NCI-H146 treated with DMSO at 0.1 percent for 48 hours (cell line): ENCODE results near the gene BIN2.

Experiments used
- DNase-seq: peaks from one replicate; lab custom pipeline; 2025; ENCODE audit not compliant: unreplicated experiment; lab: John Stamatoyannopoulos, UW

The BIN2 gene

DNA sequence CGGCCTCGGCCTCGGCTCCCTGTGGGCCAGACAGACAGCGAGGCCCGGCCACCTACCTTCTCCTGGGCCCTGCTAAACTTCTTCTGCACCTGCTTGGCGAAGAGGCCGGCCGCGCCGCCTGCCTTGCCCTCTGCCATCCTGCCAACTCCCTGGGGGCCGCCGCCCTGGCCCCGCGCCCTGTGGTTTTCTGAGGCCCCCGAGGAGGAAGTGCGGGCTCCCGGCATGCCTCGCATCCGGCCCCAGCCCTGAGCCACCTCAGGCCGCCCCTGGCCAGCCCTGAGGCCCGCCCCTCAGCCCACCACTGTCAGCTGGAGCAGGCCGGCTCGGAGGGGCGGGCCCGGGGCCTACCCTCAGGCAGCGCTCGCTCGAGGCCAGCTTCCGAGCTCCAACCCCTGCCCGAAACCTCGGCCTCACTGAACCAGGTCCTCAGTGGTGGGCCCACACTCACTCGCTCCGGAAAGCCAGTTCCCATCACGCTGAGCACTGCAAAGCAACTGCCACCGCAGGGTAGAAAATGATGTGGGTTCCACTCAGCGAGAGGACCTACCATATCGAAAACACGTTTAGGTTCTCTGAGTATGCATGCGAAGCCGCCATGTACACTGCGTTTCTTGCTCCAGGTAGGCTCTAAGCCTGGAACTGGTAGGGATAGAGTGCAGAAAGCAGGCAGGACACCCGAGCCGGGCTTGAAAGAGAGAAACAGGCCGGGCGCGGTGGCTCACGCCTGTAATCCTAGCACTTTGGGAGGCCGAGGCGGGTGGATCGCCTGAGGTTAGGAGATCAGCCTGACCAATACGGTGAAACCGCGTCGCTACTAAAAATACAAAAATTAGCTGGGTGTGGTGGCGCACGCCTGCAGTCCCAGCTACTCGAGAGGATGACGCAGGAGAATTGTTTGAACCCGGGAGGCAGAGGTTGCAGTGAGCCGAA lies at the start of gene BIN2:
TSS of gene BIN2 (minus strand) at position 209 of the 930 bp plus-strand sequence. CDS start at position 137, 72 bp downstream.
- DNase-seq: no peak

DNA sequence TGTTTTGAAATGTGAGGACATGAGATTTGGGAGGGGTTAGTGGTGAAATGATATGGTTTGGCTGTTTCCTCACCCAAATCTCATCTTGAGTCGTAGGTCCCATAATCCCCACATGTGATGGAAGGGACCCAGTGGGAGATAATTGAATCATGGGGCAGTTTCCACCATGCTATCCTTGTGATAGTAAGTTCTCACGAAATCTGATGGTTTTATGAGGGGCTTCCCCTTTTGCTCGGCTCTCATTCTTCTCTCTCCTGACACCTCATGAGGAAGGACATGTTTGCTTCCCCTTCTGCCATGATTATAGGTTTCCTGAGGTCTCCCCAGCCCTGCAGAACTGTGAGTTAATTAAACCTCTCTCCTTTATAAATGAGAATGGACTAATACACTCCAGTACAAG lies 49.2 kb upstream of the BIN2 start:
- DNase-seq: no peak

DNA sequence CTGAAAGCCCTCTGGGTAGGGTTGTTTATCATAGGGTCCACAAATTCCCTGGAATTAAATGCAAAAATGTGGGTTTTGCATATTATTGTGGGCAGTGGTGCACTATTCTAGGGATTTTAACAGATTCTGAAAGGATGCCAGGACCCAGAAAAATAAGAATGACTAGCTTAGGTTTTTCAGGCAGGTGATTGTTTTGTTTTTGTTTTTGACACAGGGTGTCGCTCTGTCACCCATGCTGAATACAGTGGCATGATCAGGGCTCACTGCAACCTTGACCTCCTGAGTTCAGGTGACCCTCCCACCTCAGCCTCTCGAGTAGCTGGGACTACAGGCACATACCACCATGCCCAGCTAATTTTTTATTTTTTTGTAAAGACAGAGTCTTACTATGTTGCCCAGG lies 48.0 kb upstream of the BIN2 start:
- no peak for DNase-seq

DNA sequence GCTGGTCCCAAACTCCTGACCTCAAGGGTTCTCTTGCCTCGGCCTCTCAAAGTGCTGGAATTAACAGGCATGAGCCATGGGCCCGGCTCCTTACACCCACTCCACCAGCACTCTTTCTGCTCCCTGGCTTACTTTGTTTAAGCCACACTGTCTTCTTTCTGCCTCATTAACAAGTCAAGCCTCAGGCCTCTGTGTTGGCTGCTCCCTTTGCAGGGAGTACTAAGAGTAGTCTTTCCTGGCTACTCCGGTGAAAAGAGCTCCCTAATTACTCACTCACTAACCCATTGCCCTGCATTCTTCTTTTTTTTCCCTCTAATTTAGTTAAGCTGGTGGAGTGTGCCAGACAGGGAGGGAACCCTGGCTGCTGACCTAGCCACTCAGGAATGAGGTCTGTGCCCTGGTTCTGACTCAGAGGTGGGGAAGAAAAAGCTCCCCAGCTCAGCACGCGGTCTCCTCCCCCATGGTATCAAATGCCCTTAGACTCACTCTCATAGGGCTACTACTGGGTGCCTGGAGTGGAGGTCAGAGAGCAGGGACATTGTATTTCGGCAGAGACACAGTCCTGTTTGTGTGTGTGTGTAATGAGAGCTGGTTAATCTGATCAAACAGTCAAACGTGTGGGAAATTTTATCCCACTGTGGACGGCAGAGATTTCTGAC lies 47.5 kb upstream of the BIN2 start:
- no peak for DNase-seq

DNA sequence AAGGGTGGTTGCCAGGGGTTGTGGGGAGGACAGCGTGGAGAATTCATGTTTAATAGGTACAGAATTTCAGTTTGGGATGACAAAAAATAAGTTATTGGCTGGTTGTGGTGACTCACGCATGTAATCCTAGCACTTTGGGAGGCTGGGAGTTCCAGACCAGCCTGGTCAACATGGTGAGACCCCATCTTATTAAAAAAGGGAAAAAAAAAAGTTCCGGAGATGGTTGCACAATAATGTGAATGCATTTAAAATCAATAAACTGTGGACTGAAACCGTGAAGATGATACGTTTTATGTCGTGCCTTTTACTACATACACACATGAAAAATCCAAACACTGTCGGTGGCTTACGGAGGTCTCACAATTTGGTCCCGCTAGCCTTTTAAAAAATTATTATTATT lies 46.7 kb upstream of the BIN2 start:
- no peak for DNase-seq

DNA sequence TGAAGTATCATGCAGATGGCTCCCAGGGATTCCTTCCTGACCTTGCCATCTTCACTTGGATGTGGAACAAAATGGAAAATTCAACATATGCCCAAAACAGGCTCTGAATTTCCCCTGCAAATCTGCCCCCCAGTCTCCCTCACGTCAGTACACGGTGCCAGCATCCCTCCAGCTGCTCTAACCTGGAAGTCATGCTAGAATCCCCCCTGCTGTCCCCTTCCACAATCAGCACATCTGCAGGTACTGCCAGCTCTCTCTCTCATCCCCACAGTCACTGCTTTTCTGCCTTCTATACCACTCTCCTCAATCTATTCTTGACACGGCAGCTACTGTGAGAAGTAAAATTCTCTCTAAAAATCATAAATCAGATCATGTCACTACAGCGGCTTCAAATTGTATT lies 45.6 kb upstream of the BIN2 start:
- DNase-seq: no peak

DNA sequence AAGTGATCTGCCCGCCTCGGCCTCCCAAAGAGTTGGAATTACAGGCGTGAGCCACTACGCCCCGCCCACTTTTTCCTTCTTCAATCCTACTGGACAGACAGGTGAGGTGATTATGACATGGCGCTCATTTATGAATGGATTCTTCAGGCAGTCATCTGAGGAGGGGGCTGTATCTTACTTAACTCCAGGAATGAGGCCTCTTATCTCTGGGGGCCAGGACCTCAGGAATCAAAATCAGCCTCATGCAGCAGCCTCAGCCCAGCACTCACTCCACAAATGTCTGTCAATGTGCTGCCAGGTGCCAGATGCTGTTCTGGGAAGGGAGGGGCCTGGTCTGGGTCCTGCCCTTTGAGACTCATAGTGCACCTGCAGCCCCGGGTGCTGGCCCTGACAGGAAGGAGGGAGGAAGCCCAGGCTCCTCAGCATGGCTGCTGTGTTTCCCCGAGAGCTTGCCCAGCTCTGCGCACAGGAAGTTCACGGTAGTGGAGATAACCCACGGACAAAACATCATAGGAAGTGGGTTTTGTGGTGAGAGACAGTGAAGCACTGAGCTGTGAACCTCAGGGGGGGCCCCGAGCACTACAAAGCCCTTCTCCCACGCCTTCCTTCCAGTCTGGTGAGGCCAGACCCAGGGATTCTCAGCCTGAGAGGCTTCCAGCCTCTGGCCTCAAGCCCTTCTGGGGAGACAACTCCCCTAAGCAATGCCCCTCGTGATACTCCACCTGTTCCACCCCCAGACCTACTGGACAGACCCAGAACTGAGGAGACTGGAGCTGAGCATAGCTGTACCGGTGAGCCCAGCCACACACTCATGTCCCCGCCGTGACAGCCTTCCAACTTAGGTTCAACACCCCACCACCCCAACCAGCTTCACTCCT lies 44.9 kb upstream of the BIN2 start:
- DNase-seq: peak; percentile 86

DNA sequence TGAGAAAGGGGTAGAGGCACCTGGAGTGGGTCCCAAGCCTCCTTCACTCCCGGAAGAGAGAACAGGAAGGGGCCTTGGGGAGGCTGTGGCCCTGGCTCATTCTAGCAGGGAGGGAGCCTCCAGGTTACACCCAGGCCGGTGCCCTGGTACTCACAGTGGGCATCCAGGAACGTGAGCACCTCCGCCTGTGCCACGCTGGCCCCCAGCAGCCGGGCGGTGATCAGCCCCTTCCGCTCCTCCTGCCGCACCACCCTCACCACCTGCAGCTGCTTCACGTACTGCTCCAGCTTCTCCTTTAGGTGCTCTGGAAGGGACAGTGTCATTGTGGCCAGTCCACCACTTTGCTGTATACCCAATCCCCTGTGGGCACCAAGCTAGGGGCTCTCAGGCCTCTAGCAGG lies 41.3 kb upstream of the BIN2 start:
- DNase-seq: no peak

DNA sequence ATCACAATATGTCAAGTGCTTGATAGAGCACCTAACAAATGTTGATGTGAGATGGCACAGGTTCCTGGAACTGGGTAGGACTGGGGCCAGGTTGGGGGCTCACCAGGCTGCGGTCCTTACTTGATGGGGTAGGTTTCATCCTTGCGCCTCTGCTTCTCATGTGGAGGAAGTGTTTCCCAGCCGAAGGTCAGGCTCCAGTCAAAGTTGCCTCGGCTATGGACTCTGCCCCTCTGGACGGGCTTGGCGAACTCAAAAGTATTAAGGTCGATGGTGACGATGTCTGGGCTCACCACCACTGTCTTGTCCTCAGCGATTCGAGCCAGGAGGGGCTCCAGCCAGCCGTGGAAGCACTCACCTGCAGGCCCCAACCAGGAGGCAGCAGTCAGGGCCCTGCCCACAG lies 40.0 kb upstream of the BIN2 start:
- no peak for DNase-seq

DNA sequence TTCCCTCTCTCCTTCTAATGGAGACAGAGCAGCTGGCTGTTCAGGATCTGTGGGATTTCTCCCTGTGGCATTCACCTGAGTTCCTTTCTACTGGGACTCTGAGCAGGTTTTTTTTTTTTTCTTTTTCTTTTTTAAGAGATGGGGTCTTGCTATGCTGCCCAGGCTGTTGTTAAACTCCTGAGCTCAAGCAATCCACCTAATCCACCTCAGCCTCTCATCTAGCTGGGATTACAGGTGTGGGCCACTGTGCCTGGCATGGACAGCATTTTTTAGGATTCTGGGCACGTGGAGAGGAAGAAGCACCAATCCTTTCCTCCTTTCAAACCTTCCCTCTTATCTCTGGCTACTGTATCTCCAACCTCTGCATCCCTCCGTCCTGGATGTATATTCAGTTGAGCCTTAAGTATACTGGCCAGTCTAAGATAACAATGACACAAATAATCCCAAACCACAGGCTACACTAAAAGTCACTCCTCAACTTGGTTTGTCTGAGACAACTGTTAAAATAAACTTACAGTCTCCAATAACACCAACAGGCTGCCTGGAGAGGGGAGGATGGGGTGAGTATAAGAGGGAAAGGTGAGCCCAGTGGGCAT lies 38.9 kb upstream of the BIN2 start:
- DNase-seq: no peak

DNA sequence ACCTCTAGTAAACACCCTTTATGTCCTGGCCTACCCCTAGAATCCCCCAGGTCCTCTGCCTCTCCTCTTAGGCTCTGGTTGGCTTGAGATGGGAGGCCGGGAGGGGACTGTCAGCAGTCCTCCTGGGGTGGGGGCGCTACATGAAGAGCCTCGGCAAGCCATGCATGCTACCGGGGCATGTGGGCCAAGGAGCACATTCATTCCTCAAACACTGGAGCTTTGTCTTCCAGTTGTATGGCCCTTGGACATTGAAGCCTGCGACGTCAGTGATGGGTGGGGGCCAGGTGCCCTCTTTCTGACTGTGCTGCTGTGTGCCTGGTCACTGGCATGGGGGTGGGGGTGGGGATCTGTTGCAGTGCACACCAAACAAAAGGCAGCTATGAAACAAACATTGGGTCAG lies 38.3 kb upstream of the BIN2 start:
- no peak for DNase-seq

DNA sequence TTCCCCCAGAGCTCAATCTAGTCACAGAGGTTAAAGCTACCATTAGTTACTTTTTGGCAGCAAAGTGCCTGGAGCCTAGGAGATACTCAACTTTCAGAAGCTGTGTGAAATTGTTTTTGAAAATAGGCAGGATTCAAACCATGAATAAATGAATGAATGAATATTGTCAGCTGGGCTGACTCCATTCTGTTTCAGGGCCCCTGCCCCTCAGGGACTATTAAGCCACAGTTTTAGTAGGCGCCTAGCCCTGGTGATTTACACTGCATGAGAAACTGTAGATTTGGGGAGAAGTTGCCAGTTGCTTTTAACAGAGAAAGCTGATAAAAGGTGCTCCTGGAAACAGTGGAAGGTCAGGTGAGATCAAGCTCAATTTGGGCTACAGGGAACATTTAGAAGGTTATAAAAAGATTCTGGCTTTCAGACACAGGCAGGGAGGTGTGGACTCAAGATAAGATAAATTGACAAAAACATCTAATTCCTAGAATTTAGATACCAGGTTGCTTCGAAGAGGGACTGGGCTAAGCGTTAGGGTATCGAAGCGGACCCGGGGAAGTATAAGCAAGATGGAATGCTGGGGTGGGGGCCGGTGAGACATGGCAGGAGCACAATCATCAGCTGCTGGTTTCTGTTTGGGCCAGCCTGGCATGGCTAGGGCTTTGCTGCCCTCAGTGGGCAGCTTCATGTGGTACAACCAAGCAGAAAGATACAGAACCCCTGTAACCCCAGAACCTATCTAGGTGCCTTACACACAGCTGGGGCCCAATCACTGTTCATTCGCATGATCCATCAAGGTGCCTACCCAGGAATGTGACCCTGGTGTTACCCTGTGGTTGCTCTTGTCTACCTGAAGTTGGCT lies 37.4 kb upstream of the BIN2 start:
- DNase-seq: no peak

DNA sequence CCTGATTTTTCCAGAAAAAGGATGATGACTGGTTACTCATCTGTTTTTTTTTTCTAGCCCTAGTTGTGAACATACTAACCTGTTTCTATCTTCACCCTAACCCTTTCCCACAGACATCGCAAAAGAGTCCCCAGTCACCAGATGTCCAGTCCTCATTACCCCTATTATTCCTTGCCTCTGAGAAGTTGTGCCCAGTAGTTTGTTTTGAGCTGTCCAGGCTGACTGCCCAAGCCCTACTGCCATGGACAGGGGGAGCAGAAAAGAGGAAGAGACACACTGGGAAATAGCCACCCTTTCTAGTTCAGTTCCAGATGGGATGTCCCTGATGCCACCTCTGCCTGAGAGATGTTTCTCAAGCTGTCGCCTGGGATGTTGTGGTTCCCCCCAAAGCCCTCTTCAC lies 36.3 kb upstream of the BIN2 start:
- no peak for DNase-seq

DNA sequence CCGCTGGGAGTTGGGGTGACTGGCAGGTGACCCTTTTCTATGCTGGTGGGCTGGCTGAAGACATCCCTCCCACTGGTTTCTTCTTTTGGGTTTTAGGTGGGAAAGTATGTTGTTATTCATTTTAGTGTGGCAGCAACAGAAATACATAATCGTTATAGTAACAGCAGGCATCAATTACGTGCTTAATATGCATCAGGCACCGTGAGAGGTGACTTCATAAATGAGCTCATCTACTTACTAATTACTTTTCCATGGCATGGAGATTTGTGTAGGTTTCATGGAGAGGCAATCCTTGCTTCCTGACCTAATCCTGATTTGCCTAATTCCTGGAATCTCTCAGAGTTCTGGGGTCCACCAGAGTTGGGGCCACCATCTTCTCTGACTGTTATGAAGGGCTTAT lies 35.9 kb upstream of the BIN2 start:
- no peak for DNase-seq

DNA sequence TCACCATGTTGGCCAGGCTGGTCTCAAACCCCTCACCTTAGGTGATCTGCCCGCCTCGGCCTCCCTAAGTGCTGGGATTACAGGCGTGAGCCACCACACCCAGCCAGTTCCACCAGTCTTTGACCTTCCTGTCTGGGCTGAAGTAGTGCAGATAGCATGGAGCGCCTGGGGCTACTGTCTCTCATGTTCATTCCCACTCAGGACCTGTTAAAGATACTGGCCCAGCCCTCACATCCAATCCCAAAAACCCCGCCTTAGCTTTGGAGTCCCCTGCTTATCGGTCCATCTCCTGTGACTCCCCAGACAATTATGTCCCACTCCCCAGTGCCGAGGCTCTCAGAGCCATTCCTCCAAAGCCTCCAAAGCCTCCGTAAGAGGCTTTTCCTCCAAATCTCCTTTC lies 34.5 kb upstream of the BIN2 start:
- no peak for DNase-seq

DNA sequence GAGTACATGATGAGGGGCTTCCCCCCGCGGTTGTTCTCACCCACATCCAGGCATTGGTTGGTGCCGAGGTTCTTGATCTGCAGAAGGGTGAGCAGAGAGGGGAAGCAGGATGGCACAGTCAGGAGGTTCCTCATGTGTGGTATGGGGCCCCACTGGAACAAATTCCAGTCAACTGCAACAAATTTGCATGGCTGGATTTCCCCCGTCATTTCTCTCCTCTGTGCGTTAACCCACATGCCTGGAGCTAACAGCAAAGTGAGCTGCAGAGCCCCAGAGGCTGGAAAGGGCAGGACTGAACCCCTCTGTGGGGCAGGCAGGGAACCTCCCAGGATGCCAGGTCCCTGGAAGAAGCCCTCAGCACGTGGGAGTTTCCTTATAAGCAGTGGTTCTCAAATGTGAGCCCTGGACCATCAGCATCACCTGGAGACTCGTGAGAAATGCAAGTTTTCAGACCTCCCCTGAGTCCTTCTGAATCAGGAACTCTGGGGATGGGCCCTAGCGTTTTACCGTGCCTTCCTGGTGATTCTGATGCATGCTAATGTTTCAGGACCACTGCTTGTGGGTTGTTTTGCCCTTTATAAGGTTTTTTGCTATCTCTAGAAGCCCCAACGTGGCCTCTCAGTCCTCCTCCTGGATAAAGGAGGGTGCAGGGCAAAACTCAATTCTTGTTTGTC lies 33.5 kb upstream of the BIN2 start:
- no peak for DNase-seq

DNA sequence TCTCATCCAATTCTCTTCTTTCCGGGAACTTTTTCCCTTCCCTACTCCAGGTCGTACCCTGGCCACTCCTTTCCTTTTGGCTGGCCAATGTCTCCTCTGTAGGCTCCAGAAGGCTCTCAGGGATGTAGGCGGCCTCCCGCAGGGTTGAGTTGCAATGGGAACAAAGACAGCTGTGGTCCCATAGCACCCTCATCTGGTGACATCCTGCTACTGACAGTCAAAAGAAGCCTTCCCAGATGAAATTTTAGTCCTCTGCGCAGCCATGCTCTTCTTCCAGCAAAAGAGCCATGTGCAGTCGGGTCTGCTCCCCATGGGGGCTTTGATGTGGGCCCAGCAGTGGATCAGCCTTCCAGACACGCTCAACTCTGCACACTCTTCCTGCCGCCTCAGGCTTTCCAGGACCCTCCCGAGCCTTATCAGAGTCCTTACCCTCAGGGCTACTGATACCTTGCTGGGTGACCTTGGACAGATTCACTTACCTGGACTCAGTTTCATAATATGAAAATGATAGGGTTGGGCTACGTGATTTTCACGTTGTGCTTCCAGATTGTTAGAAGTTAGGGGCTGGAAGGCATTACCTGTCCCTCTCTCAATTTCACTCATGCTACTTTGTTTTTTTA lies 28.0 kb upstream of the BIN2 start:
- DNase-seq: peak; percentile 70

DNA sequence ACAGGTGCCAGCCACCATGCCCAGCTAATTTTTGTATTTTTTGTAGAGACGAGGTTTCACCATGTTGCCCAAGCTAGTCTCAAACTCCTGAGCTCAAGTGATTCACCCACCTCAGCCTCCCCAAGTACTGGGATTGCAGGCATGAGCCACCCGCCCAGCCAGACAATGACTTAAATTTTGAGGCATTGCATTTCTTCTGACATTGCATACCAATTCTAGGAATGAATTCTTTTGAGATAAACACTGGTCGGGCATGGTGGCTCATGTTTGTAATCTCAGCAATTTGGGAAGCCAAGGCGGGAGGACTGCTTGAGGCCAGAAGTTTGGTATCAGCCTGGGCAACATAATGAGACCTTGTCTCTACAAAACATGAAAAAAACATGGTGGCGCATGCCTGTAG lies 25.1 kb upstream of the BIN2 start:
- no peak for DNase-seq

DNA sequence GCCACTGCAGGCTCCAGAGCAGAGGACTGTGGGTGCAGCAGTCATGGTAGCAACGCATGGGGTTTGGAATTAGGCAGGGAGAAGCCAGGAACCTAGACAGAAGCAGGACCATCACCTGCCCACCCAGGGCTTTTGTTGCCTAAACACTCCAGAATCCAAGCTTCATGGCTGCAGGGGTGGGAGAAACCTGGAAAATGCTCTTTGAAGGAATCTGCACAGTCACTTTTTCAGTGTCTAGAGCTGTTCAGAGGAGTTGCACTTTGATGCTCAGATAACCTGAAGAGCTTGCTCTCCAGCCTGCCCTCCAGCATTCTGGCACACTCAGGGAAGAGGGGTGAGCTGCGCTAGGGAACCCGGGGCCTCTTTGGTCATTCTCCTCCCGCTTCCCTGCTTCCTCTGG lies 24.1 kb upstream of the BIN2 start:
- no peak for DNase-seq
